ENCODE results near the gene LMBRD2.

The LMBRD2 gene

GRCh38 chr5:36057386-36057785 lies 94.3 kb downstream of the LMBRD2 start:
- ATAC-seq (ENCODE audit: insufficient read depth, low read depth) (no peak), DNase-seq (no peak)
- Histone ChIP-seq H2AFZ (ENCODE audit: low read depth, low read length) (no peak overlapping the region), H3K79me2 (ENCODE audit: insufficient read depth, low read length) (no peaks in the 10 kb centered on the region), H3K4me3 (ENCODE audit: low read depth in 1 of 2, low read length in 2 of 2) (no peak overlapping the region), H3K9ac (ENCODE audit: low read depth, low read length) (peak overlapping the region; percentile 51), H3K36me3 (ENCODE audit: insufficient read depth, low read length) (no peaks in the 10 kb centered on the region), H3K27ac (ENCODE audit: low read length) (peak overlapping the region; percentile 87), H3K4me1 (ENCODE audit: insufficient read depth, low read length) (peaks cover 86% of the 10 kb centered on the region), H3K9me3 (ENCODE audit: insufficient read depth, low read length, severe bottlenecking) (no peaks in the 10 kb centered on the region), H3K27me3 (ENCODE audit: insufficient read depth, low read length, poor library complexity) (no peaks in the 10 kb centered on the region), H3K4me2 (ENCODE audit: insufficient read depth, low read length) (no peak overlapping the region), H4K20me1 (ENCODE audit: insufficient read depth, low read length) (no peaks in the 10 kb centered on the region)
- TF ChIP-seq CTCF (IDR thresholded peaks at IDR 0.05; ENCODE audit: borderline replicate concordance, extremely low read depth, low read length, poor library complexity, severe bottlenecking), result no peak
- no peak for TF ChIP-seq EZH2 (IDR thresholded peaks at IDR 0.05; ENCODE audit: borderline replicate concordance, low read depth, low read length, severe bottlenecking)

- H3K4me3 ChIP-seq (ENCODE audit: low read depth in 1 of 2, low read length in 2 of 2), result no peak overlapping the region
- DNase-seq, result no peak
- TF ChIP-seq CTCF (IDR thresholded peaks at IDR 0.05; ENCODE audit: borderline replicate concordance, extremely low read depth, low read length, poor library complexity, severe bottlenecking) (no peak), EZH2 (IDR thresholded peaks at IDR 0.05; ENCODE audit: borderline replicate concordance, low read depth, low read length, severe bottlenecking) (no peak)
- no peaks in the 10 kb centered on the region for H3K27me3 ChIP-seq (ENCODE audit: insufficient read depth, low read length, poor library complexity)
- no peak overlapping the region for H2AFZ ChIP-seq (ENCODE audit: low read depth, low read length)
- H4K20me1 ChIP-seq (ENCODE audit: insufficient read depth, low read length), result no peaks in the 10 kb centered on the region
- ATAC-seq (ENCODE audit: insufficient read depth, low read depth), result no peak
- peaks cover 96% of the 10 kb centered on the region for H3K4me1 ChIP-seq (ENCODE audit: insufficient read depth, low read length)
- H3K79me2 ChIP-seq (ENCODE audit: insufficient read depth, low read length), result no peaks in the 10 kb centered on the region
- H3K27ac ChIP-seq (ENCODE audit: low read length), result peak overlapping the region; percentile 87
- peak overlapping the region; percentile 51 for H3K9ac ChIP-seq (ENCODE audit: low read depth, low read length)
- 0 out of 2 replicates have a peak overlapping the region, but pooled peaks have one; percentile 1 for H3K4me2 ChIP-seq (ENCODE audit: insufficient read depth, low read length)
- H3K36me3 ChIP-seq (ENCODE audit: insufficient read depth, low read length), result no peaks in the 10 kb centered on the region
- no peaks in the 10 kb centered on the region for H3K9me3 ChIP-seq (ENCODE audit: insufficient read depth, low read length, severe bottlenecking)
Measured at GRCh38 chr5:36056422-36056821, 95.3 kb downstream of the LMBRD2 start.

GRCh38 chr5:36055984-36056383 lies 95.7 kb downstream of the LMBRD2 start:
- Histone ChIP-seq H2AFZ (ENCODE audit: low read depth, low read length) (no peak overlapping the region), H3K27me3 (ENCODE audit: insufficient read depth, low read length, poor library complexity) (no peaks in the 10 kb centered on the region), H4K20me1 (ENCODE audit: insufficient read depth, low read length) (no peaks in the 10 kb centered on the region), H3K4me3 (ENCODE audit: low read depth in 1 of 2, low read length in 2 of 2) (no peak overlapping the region), H3K79me2 (ENCODE audit: insufficient read depth, low read length) (no peaks in the 10 kb centered on the region), H3K9me3 (ENCODE audit: insufficient read depth, low read length, severe bottlenecking) (no peaks in the 10 kb centered on the region), H3K36me3 (ENCODE audit: insufficient read depth, low read length) (no peaks in the 10 kb centered on the region), H3K4me1 (ENCODE audit: insufficient read depth, low read length) (peaks cover 99% of the 10 kb centered on the region), H3K27ac (ENCODE audit: low read length) (peak overlapping the region; percentile 87), H3K9ac (ENCODE audit: low read depth, low read length) (peak overlapping the region; percentile 51), H3K4me2 (ENCODE audit: insufficient read depth, low read length) (no peak overlapping the region)
- ATAC-seq (ENCODE audit: insufficient read depth, low read depth), result no peak
- no peak for DNase-seq
- TF ChIP-seq EZH2 (IDR thresholded peaks at IDR 0.05; ENCODE audit: borderline replicate concordance, low read depth, low read length, severe bottlenecking) (no peak), CTCF (IDR thresholded peaks at IDR 0.05; ENCODE audit: borderline replicate concordance, extremely low read depth, low read length, poor library complexity, severe bottlenecking) (no peak)

GRCh38 chr5:36054647-36055046 lies 97.0 kb downstream of the LMBRD2 start:
- Histone ChIP-seq H3K4me1 (ENCODE audit: insufficient read depth, low read length) (peaks cover 88% of the 10 kb centered on the region), H3K4me2 (ENCODE audit: insufficient read depth, low read length) (peak overlapping the region; percentile 53), H3K36me3 (ENCODE audit: insufficient read depth, low read length) (no peaks in the 10 kb centered on the region), H3K27ac (ENCODE audit: low read length) (peak overlapping the region; percentile 87), H3K9ac (ENCODE audit: low read depth, low read length) (peak overlapping the region; percentile 51), H3K79me2 (ENCODE audit: insufficient read depth, low read length) (no peaks in the 10 kb centered on the region), H2AFZ (ENCODE audit: low read depth, low read length) (no peak overlapping the region; the same call in 1 of the 2 replicates), H4K20me1 (ENCODE audit: insufficient read depth, low read length) (no peaks in the 10 kb centered on the region), H3K27me3 (ENCODE audit: insufficient read depth, low read length, poor library complexity) (no peaks in the 10 kb centered on the region), H3K9me3 (ENCODE audit: insufficient read depth, low read length, severe bottlenecking) (no peaks in the 10 kb centered on the region), H3K4me3 (ENCODE audit: low read depth in 1 of 2, low read length in 2 of 2) (peak overlapping the region in 1 of 2 experiments; percentile 19; a peak in 2 of 4 replicates)
- DNase-seq (peak; percentile 81), ATAC-seq (ENCODE audit: insufficient read depth, low read depth) (peak; percentile 82)
- TF ChIP-seq EZH2 (IDR thresholded peaks at IDR 0.05; ENCODE audit: borderline replicate concordance, low read depth, low read length, severe bottlenecking) (no peak), CTCF (IDR thresholded peaks at IDR 0.05; ENCODE audit: borderline replicate concordance, extremely low read depth, low read length, poor library complexity, severe bottlenecking) (no peak)

Data from DND-41 (cell line).